Naive thymus-derived CD4-positive, alpha-beta T cell (primary cell): ENCODE data around the gene MACROD2. TPM values are rescaled to one million over a fixed set of nuclear protein-coding genes. Genes with fewer than 3 reads are reported as not detected.

Experiments
- ATAC-seq: fragments of 150-1000 bp; cut with Tn5 transposase; 2 replicates; pipeline ENCODE4 v1.10.0; 2021; ENCODE audit warnings: mild to moderate bottlenecking, moderate library complexity
- CTCF ChIA-PET: fragments of 350-600 bp; sonication (Branson Sonifier 250); formaldehyde crosslinking; loops from one replicate; lab custom pipeline; 2021; ENCODE audit warnings: antibody characterized with exemption; lab: Charles Lee
- POLR2A ChIA-PET: fragments of 350-600 bp; sonication (Branson Sonifier 250); formaldehyde crosslinking; loops from one replicate; lab custom pipeline; 2021; ENCODE audit warnings: antibody characterized with exemption, inconsistent platforms; lab: Charles Lee
- DNase-seq, 9 donors: peaks; one replicate each; pipeline versions ENCODE4 v3.0.0 to v3.0.0-alpha.2; 2020 to 2022; ENCODE audit warnings: mixed read lengths in 1 of 9
- H3K27ac ChIP-seq: one replicate; pipeline ENCODE4 v1.7.0; 2013; ENCODE audit warnings: mild to moderate bottlenecking, low read depth, low read length, moderate library complexity
- H3K27me3 ChIP-seq, 2 donors: one replicate each; pipeline ENCODE4 v1.7.0; 2013; ENCODE audit warnings: low read length in 2 of 2, mild to moderate bottlenecking in 2 of 2, moderate library complexity in 2 of 2; ENCODE audit not compliant: control insufficient read depth in 2 of 2, insufficient read depth in 2 of 2
- H3K36me3 ChIP-seq, 3 experiments: 1 replicate in 2 of 3; 2 replicates in 1 of 3; pipeline ENCODE4 v1.7.0; 2013; ENCODE audit warnings: low read length in 3 of 3, mild to moderate bottlenecking in 3 of 3, moderate library complexity in 1 of 3; ENCODE audit not compliant: insufficient read depth in 3 of 3, control insufficient read depth in 2 of 3
- H3K4me1 ChIP-seq, 2 donors: one replicate each; pipeline ENCODE4 v1.7.0; 2013; ENCODE audit warnings: low read length in 2 of 2, mild to moderate bottlenecking in 2 of 2, moderate library complexity in 1 of 2; ENCODE audit not compliant: control insufficient read depth in 2 of 2, insufficient read depth in 2 of 2
- H3K4me3 ChIP-seq: 2 replicates; pipeline ENCODE4 v1.7.0; 2013; ENCODE audit warnings: mild to moderate bottlenecking, low read length
- H3K9me3 ChIP-seq, 3 experiments: 1 replicate in 2 of 3; 2 replicates in 1 of 3; pipeline ENCODE4 v1.7.0; 2013; ENCODE audit warnings: low read length in 3 of 3; ENCODE audit not compliant: control insufficient read depth in 2 of 3
- H3K27ac Mint-ChIP-seq, 9 donors: one replicate each; pipeline ENCODE4 v1.8.0; 2020 to 2022; ENCODE audit warnings: mixed read lengths in 9 of 9, mild to moderate bottlenecking in 8 of 9, moderate library complexity in 5 of 9, inconsistent platforms in 2 of 9
- H3K27me3 Mint-ChIP-seq, 5 donors: one replicate each; pipeline ENCODE4 v1.8.0; 2021 to 2022; ENCODE audit warnings: mixed read lengths in 5 of 5, mild to moderate bottlenecking in 1 of 5
- H3K36me3 Mint-ChIP-seq, 5 donors: one replicate each; pipeline ENCODE4 v1.8.0; 2020 to 2022; ENCODE audit warnings: mixed read lengths in 5 of 5, mild to moderate bottlenecking in 3 of 5, inconsistent platforms in 1 of 5
- H3K4me1 Mint-ChIP-seq, 7 donors: one replicate each; pipeline ENCODE4 v1.8.0; 2020 to 2022; ENCODE audit warnings: mixed read lengths in 7 of 7, mild to moderate bottlenecking in 3 of 7, inconsistent platforms in 1 of 7
- H3K4me3 Mint-ChIP-seq, 10 donors: one replicate each; pipeline ENCODE4 v1.8.0; 2020 to 2022; ENCODE audit warnings: mild to moderate bottlenecking in 10 of 10, mixed read lengths in 10 of 10, moderate library complexity in 6 of 10, inconsistent platforms in 2 of 10
- H3K9me3 Mint-ChIP-seq, 11 donors: one replicate each; pipeline ENCODE4 v1.8.0; 2020 to 2022; ENCODE audit warnings: mixed read lengths in 11 of 11, mild to moderate bottlenecking in 4 of 11, inconsistent platforms in 1 of 11, moderate library complexity in 1 of 11
- intact Hi-C, 2 donors: fragments of 100-400 bp; cut with micrococcal nuclease; formaldehyde crosslinking; loops; one replicate each; pipeline ENCODE4 v1.15.1; 2023
- polyA plus RNA-seq, 2 donors: library from polyadenylated mRNA; unstranded; fragments of 300-500 nt; fragmentation: Illumina TruSeq; gene quantifications; one replicate each; pipeline ENCODE4 v1.2.3, GENCODE V29; 2021
- total RNA-seq, 6 experiments: library from RNA in 5 of 6; stranded (reverse) in 5 of 6; gene quantifications; 1 replicate in 5 of 6; 2 replicates in 1 of 6; pipeline ENCODE4 v1.2.3 and lab custom pipeline; 2021 to 2026

Gene MACROD2
- total and polyA plus RNA-seq, 7 experiments from 2014 or later = 0.27 to 0.86 (median 0.34) TPM; not detected in 4

DNA sequence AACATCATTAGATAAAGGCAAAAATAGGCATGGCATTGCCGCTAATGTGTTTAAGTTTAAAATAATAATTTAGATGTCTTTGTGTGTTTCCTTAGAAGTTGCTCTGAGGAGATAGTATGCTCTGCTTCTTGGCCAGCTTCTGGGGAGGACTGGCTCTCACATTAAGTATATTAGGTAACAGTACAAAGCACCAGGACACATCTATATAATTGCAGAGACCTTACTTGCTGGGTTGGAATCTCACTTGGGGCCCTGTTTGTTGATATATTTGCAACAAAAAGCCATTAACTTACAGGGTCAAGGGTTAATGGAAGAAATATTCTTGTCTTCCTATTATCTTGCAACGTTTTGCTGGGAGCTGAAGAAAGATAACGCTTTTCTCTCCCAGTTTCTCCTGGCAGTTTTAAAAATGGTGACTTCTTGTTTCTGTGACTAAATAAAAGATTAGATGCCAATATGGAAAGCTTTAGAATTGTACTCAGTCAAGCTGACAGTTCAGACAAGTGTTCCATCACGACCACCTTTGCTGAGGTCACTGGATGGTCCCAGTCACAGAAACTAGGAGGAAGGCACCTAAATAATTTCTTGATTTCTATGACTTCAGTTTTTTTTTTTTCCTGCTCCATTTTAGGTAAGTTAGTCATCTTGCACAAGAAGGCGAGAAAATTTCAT, 804.4 kb downstream of the MACROD2 start:
- DNase-seq (no peak), ATAC-seq (no peak)
- CTCF ChIA-PET = no interaction called here

DNA sequence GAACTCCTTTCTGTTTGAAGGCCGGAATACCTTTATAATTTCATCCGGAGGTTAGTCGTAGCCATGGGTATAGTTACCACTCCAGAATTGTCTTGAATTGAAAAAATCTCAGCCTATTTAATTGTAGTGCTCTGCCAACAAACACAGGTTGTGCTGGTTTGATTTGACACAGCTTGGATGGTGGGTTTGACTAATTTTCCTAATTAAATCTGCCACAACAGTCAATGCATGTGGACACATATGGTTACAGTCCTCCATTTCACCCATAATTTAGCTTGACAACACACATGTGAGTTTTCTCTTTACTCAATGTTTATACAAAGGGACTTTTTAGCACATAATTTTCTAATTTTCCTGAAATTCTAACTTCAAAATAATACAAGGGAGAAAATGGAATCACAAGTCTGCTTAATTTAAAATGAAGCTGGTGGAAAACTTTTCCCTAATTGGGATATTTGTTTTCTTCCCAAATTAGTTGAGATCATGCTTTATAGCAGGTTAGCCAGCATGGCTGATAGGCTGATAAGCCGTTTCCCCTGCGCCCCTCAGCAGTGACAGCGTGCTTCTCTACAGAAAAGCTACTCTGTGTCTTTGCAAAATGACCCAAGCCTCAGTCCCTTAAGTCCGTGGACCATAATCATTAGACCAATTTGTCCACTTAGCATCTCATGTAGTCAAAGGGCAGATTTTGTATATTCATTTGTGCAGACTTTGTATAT, 805.5 kb downstream of the MACROD2 start:
- no peaks in the 10 kb centered on the region for H3K27me3 Mint-ChIP-seq
- intact Hi-C loops = no loop called here
- no peaks in the 10 kb centered on the region for H3K9me3 ChIP-seq
- H3K9me3 Mint-ChIP-seq = peaks cover 1 to 10% (median 4%) of the 10 kb centered on the region in 11 donors
- H3K4me1 Mint-ChIP-seq = no peaks in the 10 kb centered on the region
- no peak overlapping the region for H3K27ac Mint-ChIP-seq
- no peaks in the 10 kb centered on the region for H3K27me3 ChIP-seq
- H3K4me3 ChIP-seq = no peak overlapping the region
- H3K36me3 Mint-ChIP-seq = peaks cover 0 to 4% (median 0%) of the 10 kb centered on the region in 5 donors
- no peak for ATAC-seq
- H3K27ac ChIP-seq = no peak overlapping the region
- H3K36me3 ChIP-seq = no peaks in the 10 kb centered on the region
- ChIA-PET POLR2A (no interaction called here), CTCF (no interaction called here)
- no peaks in the 10 kb centered on the region for H3K4me1 ChIP-seq
- H3K4me3 Mint-ChIP-seq = no peak overlapping the region
- no peak for DNase-seq

More for the DNA sequence above, 804.4 kb downstream of the MACROD2 start:
- Mint-ChIP-seq H3K9me3 (peaks cover 1 to 18% (median 5%) of the 10 kb centered on the region in 11 donors), H3K27ac (no peak overlapping the region), H3K4me1 (no peaks in the 10 kb centered on the region), H3K4me3 (no peak overlapping the region), H3K27me3 (no peaks in the 10 kb centered on the region), H3K36me3 (peaks cover 0 to 3% (median 0%) of the 10 kb centered on the region in 5 donors)
- Histone ChIP-seq H3K4me3 (no peak overlapping the region), H3K27me3 (no peaks in the 10 kb centered on the region), H3K27ac (no peak overlapping the region), H3K9me3 (no peaks in the 10 kb centered on the region), H3K36me3 (no peaks in the 10 kb centered on the region), H3K4me1 (no peaks in the 10 kb centered on the region)
- intact Hi-C loops = no loop called here
- POLR2A ChIA-PET = no interaction called here

- Mint-ChIP-seq H3K36me3 (peaks cover 0 to 4% (median 0%) of the 10 kb centered on the region in 5 donors), H3K9me3 (peaks cover 2 to 10% (median 4%) of the 10 kb centered on the region in 11 donors), H3K4me1 (no peaks in the 10 kb centered on the region), H3K4me3 (no peak overlapping the region), H3K27me3 (no peaks in the 10 kb centered on the region), H3K27ac (no peak overlapping the region)
- DNase-seq (no peak), ATAC-seq (no peak)
- POLR2A ChIA-PET = no interaction called here
- Histone ChIP-seq H3K27me3 (no peaks in the 10 kb centered on the region), H3K36me3 (no peaks in the 10 kb centered on the region), H3K27ac (no peak overlapping the region), H3K4me3 (no peak overlapping the region), H3K4me1 (no peaks in the 10 kb centered on the region), H3K9me3 (no peaks in the 10 kb centered on the region)
- intact Hi-C loops = no loop called here
- CTCF ChIA-PET = no interaction called here
Measured at GRCh38 chr20:14801591-14802325, 806.4 kb downstream of the MACROD2 start.

GRCh38 chr20:14807224-14807623, 811.9 kb downstream of the MACROD2 start:
- Mint-ChIP-seq H3K27ac (no peak overlapping the region), H3K4me3 (no peak overlapping the region), H3K27me3 (no peaks in the 10 kb centered on the region), H3K9me3 (peaks cover 5 to 46% (median 20%) of the 10 kb centered on the region in 11 donors), H3K4me1 (no peaks in the 10 kb centered on the region), H3K36me3 (peaks cover 0 to 4% (median 0%) of the 10 kb centered on the region in 5 donors)
- DNase-seq = no peak
- Histone ChIP-seq H3K4me3 (no peak overlapping the region), H3K36me3 (no peaks in the 10 kb centered on the region), H3K27ac (no peak overlapping the region), H3K27me3 (no peaks in the 10 kb centered on the region), H3K4me1 (no peaks in the 10 kb centered on the region), H3K9me3 (no peaks in the 10 kb centered on the region)
- intact Hi-C loops = no loop called here
- ChIA-PET CTCF (no interaction called here), POLR2A (no interaction called here)
- ATAC-seq = no peak

- POLR2A ChIA-PET = no interaction called here
- Histone ChIP-seq H3K4me3 (no peak overlapping the region), H3K9me3 (no peaks in the 10 kb centered on the region), H3K27ac (no peak overlapping the region), H3K4me1 (no peaks in the 10 kb centered on the region), H3K36me3 (no peaks in the 10 kb centered on the region), H3K27me3 (no peaks in the 10 kb centered on the region)
- no peaks in the 10 kb centered on the region for H3K36me3 Mint-ChIP-seq
- no peak for ATAC-seq
- H3K4me3 Mint-ChIP-seq = no peak overlapping the region
- no peak overlapping the region for H3K27ac Mint-ChIP-seq
- CTCF ChIA-PET = no interaction called here
- no peaks in the 10 kb centered on the region for H3K4me1 Mint-ChIP-seq
- no peak for DNase-seq
- peaks cover 0 to 31% (median 11%) of the 10 kb centered on the region in 11 donors for H3K9me3 Mint-ChIP-seq
- H3K27me3 Mint-ChIP-seq = no peaks in the 10 kb centered on the region
- intact Hi-C loops = no loop called here
Measured at GRCh38 chr20:14815340-14815739, 820.0 kb downstream of the MACROD2 start.

- no peak overlapping the region for H3K4me3 Mint-ChIP-seq
- Histone ChIP-seq H3K36me3 (no peaks in the 10 kb centered on the region), H3K9me3 (no peaks in the 10 kb centered on the region), H3K27me3 (no peaks in the 10 kb centered on the region), H3K4me1 (no peaks in the 10 kb centered on the region), H3K4me3 (no peak overlapping the region), H3K27ac (no peak overlapping the region)
- H3K27me3 Mint-ChIP-seq = no peaks in the 10 kb centered on the region
- H3K4me1 Mint-ChIP-seq = no peaks in the 10 kb centered on the region
- intact Hi-C loops = no loop called here
- no peaks in the 10 kb centered on the region for H3K36me3 Mint-ChIP-seq
- POLR2A ChIA-PET = no interaction called here
- CTCF ChIA-PET = no interaction called here
- DNase-seq (no peak), ATAC-seq (no peak)
- H3K9me3 Mint-ChIP-seq = peaks cover 0 to 21% (median 8%) of the 10 kb centered on the region in 11 donors
- H3K27ac Mint-ChIP-seq = no peak overlapping the region
Measured at GRCh38 chr20:14816471-14816870, 821.2 kb downstream of the MACROD2 start.
